Measurements from ENCODE around the gene TRIM58.

The TRIM58 gene

DNA sequence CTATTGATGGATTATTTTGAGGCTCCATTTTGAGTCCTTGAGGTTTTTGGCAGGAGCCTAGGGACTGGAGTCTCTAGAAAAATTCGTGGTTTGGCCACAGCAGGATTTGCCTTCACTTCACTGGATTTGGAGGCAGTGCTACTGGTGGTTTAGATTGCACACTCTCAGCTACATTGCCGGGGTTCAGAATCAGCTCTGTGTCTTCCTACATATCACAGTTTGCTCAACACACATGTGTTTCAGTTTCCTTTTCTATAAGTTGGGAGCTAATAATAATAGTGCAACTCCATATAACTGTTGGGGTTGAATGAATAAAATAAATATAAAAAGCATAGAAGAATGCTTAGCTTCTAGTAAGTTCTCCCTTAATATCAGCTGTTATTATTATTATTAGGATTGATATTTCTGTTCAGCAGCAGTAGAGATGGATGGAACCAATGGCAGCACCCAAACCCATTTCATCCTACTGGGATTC lies 38.2 kb downstream of the TRIM58 start, which contains the start of gene OR2W3:
Gene OR2W3 (plus strand): TSS at position 425 of the 475 bp plus-strand sequence. CDS start 0 bp downstream, at position 425.
- no peak for DNase-seq

DNA sequence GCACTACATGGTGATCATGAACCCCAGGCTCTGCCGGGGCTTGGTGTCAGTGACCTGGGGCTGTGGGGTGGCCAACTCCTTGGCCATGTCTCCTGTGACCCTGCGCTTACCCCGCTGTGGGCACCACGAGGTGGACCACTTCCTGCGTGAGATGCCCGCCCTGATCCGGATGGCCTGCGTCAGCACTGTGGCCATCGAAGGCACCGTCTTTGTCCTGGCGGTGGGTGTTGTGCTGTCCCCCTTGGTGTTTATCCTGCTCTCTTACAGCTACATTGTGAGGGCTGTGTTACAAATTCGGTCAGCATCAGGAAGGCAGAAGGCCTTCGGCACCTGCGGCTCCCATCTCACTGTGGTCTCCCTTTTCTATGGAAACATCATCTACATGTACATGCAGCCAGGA lies 39.0 kb downstream of the TRIM58 start:
- DNase-seq = no peak

DNA sequence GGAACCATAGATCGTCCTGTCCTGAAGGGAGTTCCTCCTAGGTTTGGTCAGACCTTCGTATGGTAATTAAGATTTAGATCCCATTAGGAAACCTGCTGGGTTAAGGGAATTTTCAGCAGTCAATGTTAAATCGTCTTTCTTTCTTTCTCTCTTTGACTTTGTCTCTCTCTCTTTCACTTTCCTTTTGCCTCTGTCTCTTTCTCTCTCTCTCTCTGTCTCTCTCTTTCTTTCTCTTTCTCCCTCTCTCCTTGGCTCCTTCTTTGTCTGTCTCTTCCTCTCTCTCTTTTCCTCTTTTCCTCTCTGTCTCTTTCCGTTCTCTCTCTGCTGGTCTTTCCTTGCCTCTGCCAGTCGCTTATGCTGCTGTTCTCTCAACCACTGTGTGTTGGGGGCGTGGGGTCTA lies 47.1 kb downstream of the TRIM58 start:
- no peak for DNase-seq

DNA sequence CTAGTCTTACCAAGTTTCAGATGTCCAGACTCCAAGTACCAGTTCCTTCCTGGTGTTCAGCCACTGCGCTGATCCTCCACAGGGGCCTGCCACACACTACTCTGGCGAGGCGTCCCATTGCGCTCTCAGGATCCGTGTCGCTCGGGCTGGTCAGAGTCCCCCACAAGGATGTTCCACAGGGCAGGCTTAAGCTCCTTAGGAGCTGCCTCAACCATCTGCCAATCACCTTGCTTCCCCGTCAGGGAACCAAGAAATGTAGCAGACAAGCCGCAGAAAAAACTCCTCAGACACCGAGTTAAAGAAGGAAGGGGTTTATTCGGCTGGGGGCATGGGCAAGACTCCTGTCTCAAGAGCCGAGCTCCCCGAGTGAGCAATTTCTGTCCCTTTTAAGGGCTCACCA lies 48.2 kb downstream of the TRIM58 start:
- DNase-seq = no peak

DNA sequence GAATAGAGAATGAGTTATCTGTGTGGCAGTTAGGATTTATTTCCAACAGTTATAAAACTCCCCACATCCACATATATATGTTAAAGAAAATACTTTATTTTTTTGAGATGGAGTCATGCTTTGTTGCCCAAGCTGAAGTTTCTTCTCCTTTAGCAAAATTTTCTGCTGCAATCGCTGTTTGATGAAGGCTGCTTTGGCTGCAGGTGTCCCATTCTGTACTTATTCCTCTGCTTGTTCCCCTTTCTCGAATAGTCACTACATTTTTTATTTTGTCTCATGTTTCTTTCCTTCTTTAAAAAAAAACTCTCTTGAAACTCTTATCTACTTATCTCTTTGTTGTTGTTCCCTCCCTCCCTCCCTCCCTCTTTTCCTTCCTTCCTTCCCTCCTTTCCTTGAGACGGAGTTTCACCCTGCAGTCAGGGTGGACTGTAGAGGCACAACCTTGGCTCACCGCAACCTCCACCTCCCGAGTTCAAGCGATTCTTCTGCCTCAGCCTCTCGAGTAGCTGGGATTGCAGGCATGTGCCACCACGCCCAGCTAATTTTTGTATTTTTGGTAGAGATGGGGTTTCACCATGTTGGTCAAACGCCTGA lies 49.0 kb downstream of the TRIM58 start:
- DNase-seq = no peak

DNA sequence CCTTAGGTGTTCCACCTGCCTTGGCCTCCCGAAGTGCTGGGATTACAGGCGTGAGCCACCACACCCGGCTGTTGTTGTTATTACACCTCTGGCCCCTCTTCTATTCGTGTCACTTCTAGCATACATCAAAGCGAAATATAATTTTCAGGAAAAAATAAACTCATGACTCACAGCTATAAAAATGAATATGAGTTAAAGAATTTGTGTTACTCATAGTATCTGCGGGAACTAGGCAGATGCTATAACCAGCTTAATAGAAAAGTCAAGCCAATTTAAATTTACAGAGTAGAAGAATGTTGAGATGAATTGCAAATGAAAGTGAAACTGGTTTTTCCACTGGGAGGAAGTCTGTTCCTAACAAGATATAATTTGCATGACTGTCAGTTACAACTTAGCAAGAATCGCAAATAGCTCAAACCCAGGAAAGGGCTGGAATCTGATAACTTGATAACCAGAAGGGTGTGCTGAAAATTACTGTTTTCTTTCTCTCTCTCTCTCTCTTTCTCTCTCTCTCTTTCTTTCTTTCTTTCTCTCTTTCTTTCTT lies 49.6 kb downstream of the TRIM58 start:
- DNase-seq = no peak

DNA sequence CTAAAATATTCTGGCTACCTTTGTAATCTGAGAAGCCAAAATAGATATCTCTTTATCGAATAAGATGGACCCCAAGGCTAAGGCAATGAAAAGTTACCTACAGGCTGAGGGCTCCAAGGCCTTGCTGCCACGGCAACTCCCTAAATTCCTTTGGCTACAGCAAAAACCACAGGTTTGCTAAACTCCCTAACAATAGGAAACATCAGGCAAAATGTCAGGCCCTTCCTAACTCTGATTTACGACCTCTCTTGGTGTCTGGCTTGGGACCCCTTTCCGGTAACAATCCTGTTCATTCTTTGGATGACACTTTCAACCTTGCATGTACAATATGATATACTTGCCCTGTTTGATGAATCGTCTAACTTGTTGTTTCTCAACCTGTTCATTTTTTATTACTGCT lies 51.8 kb downstream of the TRIM58 start:
- no peak for DNase-seq

DNA sequence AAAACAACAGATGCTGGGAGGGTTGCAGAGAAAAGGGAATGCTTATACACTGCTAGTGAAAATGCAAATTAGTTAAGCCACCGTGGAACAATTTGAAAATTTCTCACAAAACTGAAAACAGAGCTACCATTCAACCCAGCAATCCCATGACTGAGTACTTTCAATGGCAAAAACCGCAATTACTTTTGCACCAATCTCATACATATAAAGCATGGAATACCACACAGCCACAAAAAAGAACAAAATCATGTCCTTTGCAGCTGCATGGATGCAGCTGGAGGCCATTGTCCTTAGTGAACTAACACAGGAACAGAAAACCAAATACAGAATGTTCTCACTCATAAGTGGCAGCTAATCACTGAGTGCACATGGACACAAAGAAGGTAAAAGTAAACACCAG lies 56.8 kb downstream of the TRIM58 start:
- DNase-seq = no peak

DNA sequence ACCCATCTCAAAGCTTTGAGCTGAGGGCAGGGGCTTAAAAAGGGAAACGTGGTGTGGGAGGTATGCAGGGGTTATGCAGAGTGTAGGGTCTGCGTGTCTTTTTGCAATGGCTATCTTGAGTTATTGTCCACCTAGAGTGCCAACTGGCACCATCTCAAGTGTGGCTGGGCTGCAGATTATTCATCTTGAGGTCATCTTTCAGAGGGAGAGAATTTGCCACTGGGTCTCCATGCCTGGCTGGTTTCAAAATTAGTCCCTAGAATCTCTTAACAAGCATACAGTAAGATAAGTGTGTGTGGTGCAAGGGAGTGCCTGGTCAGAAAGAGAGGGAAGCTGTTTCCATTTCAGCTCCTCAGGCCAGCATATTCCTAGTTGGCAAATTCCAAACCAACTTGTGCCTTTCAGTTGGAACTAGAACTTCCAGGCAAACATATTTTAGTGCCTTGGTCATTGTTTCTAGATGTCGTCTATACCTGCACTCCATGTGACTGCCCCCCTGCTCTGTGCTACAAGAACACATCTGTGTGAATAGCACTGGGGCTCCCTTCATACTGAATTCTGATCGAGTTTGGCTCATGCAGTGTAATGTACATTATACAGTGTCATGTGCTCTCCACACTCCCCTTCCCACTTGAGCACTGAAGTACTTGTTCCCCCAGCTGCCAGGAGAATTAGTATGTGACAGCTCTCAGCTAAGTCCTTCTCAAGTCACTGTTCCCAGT lies 58.1 kb downstream of the TRIM58 start:
- DNase-seq = no peak

DNA sequence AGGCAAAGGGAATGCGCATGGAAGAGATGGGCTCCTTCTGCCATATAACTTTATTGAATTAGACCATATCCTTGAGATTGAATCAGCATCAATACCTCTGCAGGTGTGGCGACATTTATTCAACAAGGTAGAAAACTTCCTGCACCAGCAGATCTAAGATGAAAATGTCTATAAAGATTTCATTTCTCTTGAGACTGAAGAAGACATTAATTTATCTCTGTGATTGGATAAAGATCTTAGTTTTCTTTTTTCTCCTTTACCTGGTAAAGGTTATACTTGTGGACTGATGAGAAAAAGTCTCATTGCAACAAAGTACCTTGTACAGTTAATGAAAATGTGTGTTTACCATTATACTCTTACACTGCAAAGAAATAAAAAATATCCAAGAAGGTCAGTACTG lies 63.0 kb downstream of the TRIM58 start, which contains the start of gene OR2T8:
Gene OR2T8 (plus strand): TSS at position 301 of the 400 bp plus-strand sequence. CDS start 766 bp downstream, outside the sequence.
- DNase-seq = no peak

DNA sequence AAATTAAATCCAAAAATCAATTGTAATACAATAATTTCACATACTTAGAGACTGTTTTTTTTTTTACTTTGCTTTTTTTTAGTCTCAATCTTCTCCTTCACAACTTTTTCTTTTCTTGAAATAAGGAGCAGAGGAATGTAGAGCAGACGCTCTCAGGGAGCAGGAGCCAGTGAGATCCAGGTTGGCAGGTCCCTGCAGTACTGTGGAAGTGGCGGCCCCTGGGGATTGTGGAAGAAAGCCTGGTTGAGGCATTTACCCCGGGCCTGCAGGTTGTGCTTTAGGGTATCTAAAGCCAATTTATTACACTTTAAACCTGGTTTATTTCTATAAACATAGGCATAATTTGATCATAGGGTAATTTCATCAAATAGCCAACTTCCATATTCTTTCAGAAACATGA lies 67.0 kb downstream of the TRIM58 start:
- no peak for DNase-seq

DNA sequence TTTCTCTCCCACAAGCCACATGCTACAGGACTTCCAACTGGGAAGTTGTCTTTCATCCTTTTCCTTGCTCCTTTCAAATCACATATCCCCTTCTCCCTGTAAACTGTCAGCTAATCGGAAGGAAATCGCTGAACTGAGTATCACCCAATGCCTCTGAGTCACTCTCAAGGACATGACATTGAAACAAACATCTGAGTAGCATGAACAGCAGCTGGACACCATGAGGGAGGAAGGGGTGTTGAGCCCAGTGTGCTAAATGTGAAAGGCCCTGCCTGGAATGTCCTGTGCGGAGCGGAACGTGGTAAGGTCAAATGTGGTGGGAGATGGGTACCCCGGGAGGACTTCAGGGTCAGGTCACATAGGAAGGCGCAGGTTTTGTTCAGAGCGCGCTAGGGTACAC lies 67.9 kb downstream of the TRIM58 start, which contains the start of gene OR2AJ1:
Gene OR2AJ1 (plus strand): TSS at position 22 of the 400 bp plus-strand sequence. CDS start 8,880 bp downstream, outside the sequence.
- DNase-seq = no peak

All from NCI-H2081 treated with DMSO at 0.1 percent for 48 hours (cell line).